Right lobe of liver (tissue), 4 donors: ENCODE measurements around the gene LZTFL1.

Experiments
- CTCF ChIP-seq, 4 donors: fragments of 200-600 bp in 3 of 4; fragments of 450-650 bp in 1 of 4; IDR thresholded peaks; one replicate each; pipeline versions ENCODE4 v1.5.1 to v1.8.0; 2016 to 2022; ENCODE audit warnings: antibody characterized with exemption in 4 of 4, mild to moderate bottlenecking in 2 of 4
- POLR2A ChIP-seq: fragments of 450-650 bp; IDR thresholded peaks from one replicate; pipeline ENCODE4 v1.6.1; 2017; ENCODE audit warnings: antibody characterized with exemption, mild to moderate bottlenecking
- donor health status: DM: no; HTN: no; CAD: no.
- donor health status: DM: no; HTN: no; CAD: no.
- donor health status: DM: no; HTN: yes; CAD: no.

- TF ChIP-seq CTCF (IDR thresholded peaks at IDR 0.05) (no peak), POLR2A (no peak)
These were observed 20.8 kb downstream of the LZTFL1 start for GRCh38 chr3:45821127-45821526.
